ENCODE measurements around the gene METTL1.
"Not testable (repeated sequence)": the region's sequence is repeated elsewhere in the genome, so short reads cannot be mapped to it uniquely, and the experiment has no call there.

Gene METTL1

GRCh38 chr12:57722716-57723629, 48.9 kb downstream of the METTL1 start:
- no peak for DNase-seq (ENCODE audit: low spot score)

GRCh38 chr12:57721846-57722608, 49.9 kb downstream of the METTL1 start:
- not testable (repeated sequence) for DNase-seq (ENCODE audit: low spot score)

DNA sequence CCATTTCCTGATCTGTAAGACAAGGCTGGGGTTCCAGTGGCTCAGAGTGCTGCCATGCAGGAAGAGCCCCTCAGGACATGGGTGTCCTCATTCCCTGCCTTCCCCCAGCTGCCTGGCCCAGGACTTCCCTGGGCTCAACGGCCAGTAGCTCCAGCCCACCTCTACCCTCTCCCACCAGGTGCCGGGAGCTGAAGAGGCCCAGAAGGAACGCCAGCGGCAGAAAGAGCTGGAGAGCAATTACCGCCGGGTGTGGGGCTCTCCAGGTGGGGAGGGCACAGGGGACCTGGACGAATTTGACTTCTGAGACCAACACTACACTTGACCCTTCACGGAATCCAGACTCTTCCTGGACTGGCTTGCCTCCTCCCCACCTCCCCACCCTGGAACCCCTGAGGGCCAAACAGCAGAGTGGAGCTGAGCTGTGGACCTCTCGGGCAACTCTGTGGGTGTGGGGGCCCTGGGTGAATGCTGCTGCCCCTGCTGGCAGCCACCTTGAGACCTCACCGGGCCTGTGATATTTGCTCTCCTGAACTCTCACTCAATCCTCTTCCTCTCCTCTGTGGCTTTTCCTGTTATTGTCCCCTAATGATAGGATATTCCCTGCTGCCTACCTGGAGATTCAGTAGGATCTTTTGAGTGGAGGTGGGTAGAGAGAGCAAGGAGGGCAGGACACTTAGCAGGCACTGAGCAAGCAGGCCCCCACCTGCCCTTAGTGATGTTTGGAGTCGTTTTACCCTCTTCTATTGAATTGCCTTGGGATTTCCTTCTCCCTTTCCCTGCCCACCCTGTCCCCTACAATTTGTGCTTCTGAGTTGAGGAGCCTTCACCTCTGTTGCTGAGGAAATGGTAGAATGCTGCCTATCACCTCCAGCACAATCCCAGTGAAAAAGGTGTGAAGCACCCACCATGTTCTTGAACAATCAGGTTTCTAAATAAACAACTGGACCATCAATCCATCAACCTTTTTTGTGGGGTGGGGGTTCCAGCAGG, 51.0 kb downstream of the METTL1 start:
- DNase-seq (ENCODE audit: low spot score): no peak

- no peak for DNase-seq (ENCODE audit: low spot score)
Observed at GRCh38 chr12:57719777-57720605, 51.9 kb downstream of the METTL1 start.

DNA sequence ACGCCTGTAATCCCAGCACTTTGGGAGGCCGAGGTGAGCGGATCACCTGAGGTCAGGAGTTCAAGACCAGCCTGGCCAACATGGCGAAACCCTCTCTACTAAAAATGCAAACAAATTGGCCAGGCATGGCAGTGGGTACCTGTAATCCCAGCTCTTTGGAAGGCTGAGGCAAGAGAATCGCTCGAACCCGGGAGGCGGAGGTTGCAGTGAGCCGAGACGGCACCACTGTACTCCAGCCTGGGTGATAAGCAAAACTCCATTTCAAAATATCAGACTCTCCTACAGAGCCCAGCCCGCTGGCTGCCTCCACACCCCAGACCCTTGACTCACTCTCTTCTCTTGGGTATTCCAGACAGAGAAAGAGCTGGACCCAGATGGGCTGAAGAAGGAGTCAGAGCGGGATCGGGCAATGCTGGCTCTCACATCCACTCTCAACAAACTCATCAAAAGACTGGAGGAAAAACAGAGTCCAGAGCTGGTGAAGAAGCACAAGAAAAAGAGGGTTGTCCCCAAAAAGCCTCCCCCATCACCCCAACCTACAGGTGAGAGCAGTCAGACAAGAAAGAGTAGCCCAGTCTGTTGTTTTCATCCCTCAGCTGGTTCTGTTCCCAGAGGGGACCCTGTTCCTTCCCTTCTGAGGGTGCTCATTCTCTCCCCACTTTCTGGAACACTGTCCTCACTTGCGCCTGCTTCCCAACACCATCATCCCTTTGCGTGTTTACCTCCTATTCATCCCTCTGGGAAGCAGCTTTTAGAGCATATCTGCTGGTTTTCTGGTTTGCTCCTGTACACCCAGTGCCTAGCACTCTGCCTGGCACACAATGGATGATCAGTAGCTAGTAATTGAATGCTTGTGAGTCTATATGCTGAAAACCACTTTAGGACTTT, 53.0 kb downstream of the METTL1 start:
- no peak for DNase-seq (ENCODE audit: low spot score)

Data from CD4-positive, alpha-beta T cell treated with Interleukin-15 for 4 hours (primary cell).